GM19468 (cell line): Measurements from ENCODE around the gene TIMM21.

ENCODE experiments used
- ATAC-seq: cut with Tn5 transposase; IDR thresholded peaks from one replicate; pipeline ENCODE4 v1.9.1; 2021; ENCODE audit warnings: mild to moderate bottlenecking, moderate library complexity, moderate number of reproducible peaks; ENCODE audit not compliant: unreplicated experiment; ENCODE audit errors: extremely low read depth

Gene TIMM21

GRCh38 chr18:74142252-74142651 is 6.1 kb upstream of the TIMM21 start:
- no peak for ATAC-seq

- ATAC-seq, result no peak
Measured at GRCh38 chr18:74146756-74147155, 1.6 kb upstream of the TIMM21 start.

GRCh38 chr18:74147491-74147778 is 888 bp upstream of the TIMM21 start:
- ATAC-seq, result no peak

- no peak for ATAC-seq
Measured at GRCh38 chr18:74148543-74149070, 284 bp downstream of the TIMM21 start.

GRCh38 chr18:74149878-74150277 is 1.6 kb downstream of the TIMM21 start:
- ATAC-seq, result no peak

GRCh38 chr18:74152270-74152669 is 3.9 kb downstream of the TIMM21 start:
- no peak for ATAC-seq

- no peak for ATAC-seq
Measured at GRCh38 chr18:74152857-74153256, 4.5 kb downstream of the TIMM21 start.

GRCh38 chr18:74153377-74153776 is 5.1 kb downstream of the TIMM21 start:
- no peak for ATAC-seq

- no peak for ATAC-seq
Measured at GRCh38 chr18:74153793-74154192, 5.5 kb downstream of the TIMM21 start.

GRCh38 chr18:74154716-74155115 is 6.4 kb downstream of the TIMM21 start:
- no peak for ATAC-seq

- ATAC-seq, result no peak
Measured at GRCh38 chr18:74155276-74155675, 7.0 kb downstream of the TIMM21 start.

- ATAC-seq, result no peak
Measured at GRCh38 chr18:74163019-74163660, 14.8 kb downstream of the TIMM21 start.

- no peak for ATAC-seq
Measured at GRCh38 chr18:74166386-74166785, 18.1 kb downstream of the TIMM21 start.

- ATAC-seq, result peak; percentile 87
Measured at GRCh38 chr18:74171910-74172606, 23.7 kb downstream of the TIMM21 start.

- no peak for ATAC-seq
Measured at GRCh38 chr18:74172697-74173433, 24.5 kb downstream of the TIMM21 start.

- no peak for ATAC-seq
Measured at GRCh38 chr18:74173434-74173750, 25.1 kb downstream of the TIMM21 start.

- no peak for ATAC-seq
Measured at GRCh38 chr18:74175658-74176057, 27.3 kb downstream of the TIMM21 start.

GRCh38 chr18:74178884-74179283 is 30.6 kb downstream of the TIMM21 start:
- no peak for ATAC-seq

GRCh38 chr18:74179623-74180199 is 31.4 kb downstream of the TIMM21 start:
- no peak for ATAC-seq

- ATAC-seq, result no peak
Measured at GRCh38 chr18:74182335-74182734, 34.0 kb downstream of the TIMM21 start.

- no peak for ATAC-seq
Measured at GRCh38 chr18:74183130-74183529, 34.8 kb downstream of the TIMM21 start.
